NCI-H2107 (cell line): ENCODE results near the gene SASH1.
"Not testable (repeated sequence)": the region's sequence is repeated elsewhere in the genome, so short reads cannot be mapped to it uniquely, and the experiment has no call there.

Experiments
- DNase-seq: peaks from one replicate; lab custom pipeline; 2025; lab: John Stamatoyannopoulos, UW

SASH1 gene

DNA sequence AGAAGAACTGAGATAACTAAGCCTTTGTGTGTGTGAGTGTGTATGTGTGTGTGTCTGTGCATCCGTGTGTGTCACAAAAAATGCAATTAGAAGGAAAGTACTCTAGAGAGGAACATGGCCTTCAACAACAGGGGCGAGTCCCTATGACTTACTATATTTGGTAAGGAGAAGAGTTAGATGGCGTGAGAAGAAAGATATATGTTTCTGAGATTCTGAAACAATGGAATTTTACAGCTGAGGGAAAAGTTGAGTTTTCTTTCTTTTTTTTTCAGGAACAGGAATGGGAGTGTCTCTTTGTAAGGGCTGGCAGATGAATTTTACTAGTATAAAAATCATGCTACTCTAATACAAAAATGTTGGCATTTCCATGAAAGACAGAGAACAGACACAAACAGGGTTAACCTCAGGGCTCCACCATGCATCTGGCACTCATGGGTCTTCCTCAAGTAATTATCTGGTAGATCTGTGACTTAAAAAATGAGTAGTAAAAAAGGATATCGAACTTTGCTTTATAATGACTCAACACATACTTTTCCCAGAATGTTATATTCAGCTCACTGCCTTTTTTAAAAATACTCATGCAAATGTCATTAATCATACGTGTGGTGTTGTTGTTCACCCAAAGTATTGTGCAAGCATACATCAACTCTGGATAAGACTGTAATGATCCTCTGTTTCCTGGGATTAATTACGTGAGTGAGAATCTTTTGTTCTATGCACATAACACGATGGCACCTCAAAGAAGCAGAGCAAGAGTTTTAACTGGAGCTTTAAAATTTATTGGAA, 12.8 kb upstream of the SASH1 start:
- DNase-seq: no peak

DNA sequence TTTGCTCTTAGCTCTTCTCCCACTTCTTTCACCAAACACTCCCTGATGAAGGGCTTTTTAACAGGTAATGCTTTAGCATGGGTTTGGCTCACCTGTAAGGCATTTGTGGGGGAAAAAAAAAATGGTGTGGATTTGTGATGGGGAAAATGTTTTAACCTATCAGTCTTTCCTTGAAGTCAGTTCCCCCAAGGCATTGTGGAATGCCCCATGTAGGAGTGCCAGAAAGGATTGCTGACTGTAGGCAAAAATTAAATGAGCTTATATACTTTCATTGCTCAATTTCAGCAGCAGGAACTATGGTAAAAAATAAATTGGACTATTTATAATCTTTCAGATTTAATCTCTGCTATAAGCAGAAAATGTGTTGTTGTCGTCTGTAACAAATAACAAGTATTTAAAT, 10.6 kb upstream of the SASH1 start:
- DNase-seq: no peak

DNA sequence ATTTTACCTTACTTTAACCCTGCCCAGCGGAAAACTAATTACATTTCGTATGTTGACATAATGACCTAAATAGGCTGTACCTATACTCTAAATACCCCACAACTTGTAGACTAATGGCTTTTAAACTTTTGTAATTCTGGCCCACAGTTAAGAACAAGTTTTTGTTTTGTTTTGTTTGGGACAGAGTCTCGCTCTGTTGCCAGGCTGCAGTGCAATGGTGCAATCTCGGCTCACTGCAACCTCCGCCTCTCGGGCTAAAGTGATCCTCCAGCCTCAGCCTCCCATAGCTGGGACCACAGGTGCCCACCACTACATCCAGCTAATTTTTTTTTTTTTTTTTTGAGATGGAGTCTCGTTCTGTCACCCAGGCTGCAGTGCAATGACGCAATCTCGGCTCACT, 5.7 kb upstream of the SASH1 start:
- no peak for DNase-seq

DNA sequence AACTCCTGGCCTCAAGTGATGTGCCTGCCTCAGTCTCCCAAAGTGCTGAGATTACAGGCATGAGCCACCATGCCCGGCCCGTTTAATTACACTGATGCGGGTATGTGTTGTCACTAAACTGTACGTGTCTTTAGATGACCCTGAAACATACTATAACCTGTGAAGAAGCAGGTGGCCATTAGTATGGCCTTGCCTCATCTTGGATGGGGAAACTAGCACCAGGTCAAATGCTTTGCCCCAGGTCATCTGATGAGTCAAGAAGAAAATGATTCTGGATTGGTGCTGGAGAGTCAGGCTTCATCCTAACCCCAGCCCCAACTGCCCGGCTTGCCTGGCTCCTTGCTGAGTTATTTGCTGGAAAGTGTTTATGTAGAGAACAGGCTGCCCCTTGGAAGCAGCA, 2.9 kb upstream of the SASH1 start:
- no peak for DNase-seq

DNA sequence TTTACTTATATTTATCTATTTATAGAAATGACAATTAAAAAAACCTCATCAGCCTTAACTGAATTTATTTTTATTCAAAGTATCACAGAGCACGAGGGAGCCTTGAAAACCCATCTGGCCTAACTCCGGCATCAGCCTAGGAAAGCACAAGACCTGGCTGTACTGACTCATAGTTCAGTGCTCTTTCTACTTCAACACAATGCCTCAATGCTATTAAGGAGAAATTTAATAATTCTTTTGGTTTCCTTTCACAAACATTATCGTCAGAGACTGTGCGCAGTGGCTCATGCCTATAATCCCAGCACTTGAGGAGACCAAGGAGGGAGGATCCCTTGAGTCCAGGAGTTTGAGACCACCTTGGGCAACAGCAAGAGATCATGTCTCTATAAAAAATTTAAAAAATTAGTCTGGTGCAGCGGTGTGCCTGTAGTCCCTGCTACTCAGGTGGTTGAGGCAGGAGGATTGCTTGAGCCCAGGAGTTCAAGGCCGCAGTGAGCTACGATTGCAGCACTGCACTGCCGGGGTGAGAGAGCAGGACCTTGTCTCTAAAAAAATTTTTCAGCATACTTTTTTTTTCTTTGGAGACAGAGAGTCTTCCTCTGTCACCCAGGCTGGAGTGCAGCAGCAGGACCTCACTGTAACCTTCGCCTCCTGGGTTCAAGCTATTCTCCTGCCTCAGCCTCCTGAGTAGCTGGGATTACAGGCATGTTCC, 1.9 kb upstream of the SASH1 start:
- no peak for DNase-seq

DNA sequence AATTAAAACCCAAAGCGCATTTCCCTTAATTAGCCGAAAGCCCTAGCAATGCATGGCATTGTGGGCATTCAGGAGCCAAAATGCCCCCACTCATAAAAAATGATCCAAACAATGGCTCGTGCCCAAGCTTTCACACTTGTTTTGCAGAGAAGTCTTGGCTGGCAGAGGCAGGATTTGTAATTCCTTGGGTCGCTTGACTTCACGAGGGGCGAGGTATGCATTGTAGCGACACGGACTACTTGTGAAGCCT, 613 bp upstream of the SASH1 start:
- DNase-seq: no peak

DNA sequence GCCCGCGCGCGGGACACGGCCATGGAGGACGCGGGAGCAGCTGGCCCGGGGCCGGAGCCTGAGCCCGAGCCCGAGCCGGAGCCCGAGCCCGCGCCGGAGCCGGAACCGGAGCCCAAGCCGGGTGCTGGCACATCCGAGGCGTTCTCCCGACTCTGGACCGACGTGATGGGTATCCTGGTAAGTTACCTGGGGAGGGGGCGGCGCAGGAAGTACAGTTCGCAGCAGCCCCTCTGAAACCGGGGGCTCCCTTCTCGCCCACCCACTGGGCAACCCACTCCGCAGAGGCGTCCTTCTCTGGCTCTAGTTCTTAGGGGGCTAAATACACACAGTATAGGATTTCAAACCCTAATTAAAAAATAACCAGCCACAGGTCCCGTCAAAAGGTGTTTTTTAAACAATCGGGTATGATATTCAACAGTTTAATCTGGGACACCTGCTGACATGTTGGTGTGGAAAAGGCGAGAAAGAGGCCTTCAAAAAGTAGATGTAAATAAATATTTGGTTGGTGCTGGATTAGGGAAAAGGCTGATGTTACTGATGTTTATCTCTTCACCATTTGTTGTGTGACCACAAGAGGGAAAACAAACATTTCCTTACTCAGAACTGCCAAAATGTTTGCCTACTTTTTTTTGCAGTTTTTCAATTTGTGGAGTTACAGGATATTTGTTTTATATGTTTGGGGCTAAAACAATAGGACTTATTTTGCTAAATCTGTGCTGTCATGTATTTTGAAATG, 577 bp downstream of the SASH1 start:
- no peak for DNase-seq

DNA sequence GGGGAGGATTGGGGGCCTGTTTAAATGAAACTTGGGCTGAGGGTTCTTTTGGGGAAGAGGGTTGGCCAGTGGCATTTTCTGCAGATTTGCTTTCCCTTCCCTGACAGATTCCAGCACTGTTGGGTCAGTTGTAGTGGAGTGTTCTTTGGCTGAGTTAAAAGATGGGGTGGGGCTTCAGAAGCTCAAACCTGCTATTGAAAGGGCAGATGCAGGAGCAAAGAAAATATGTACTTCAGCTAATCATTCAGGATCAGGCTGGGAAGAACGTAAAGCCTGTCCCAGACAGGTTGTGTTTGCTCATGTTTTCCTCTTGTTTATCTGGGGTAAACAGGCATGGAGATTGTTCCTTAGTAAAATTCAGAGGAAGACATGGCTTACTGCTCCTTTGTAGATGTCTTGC, 2.5 kb downstream of the SASH1 start:
- DNase-seq: no peak

DNA sequence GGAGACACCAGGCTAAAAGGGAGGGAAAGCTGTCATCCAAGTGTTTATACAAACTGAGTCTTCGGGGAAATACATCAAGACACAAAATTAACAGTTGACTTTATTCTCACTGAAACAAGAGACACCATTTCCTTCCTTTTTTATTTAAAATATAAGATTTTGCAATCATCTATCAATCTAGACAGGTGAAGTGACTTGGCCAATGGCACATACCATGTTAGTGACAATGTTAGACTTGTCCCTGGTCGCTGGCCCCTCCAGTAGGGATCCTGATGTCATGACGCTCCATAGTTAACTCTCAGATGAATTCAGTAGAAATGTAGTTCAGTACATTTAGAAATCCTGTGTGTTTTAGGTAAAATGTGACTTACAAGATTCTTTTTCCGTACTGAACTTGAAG, 2.9 kb downstream of the SASH1 start:
- no peak for DNase-seq

DNA sequence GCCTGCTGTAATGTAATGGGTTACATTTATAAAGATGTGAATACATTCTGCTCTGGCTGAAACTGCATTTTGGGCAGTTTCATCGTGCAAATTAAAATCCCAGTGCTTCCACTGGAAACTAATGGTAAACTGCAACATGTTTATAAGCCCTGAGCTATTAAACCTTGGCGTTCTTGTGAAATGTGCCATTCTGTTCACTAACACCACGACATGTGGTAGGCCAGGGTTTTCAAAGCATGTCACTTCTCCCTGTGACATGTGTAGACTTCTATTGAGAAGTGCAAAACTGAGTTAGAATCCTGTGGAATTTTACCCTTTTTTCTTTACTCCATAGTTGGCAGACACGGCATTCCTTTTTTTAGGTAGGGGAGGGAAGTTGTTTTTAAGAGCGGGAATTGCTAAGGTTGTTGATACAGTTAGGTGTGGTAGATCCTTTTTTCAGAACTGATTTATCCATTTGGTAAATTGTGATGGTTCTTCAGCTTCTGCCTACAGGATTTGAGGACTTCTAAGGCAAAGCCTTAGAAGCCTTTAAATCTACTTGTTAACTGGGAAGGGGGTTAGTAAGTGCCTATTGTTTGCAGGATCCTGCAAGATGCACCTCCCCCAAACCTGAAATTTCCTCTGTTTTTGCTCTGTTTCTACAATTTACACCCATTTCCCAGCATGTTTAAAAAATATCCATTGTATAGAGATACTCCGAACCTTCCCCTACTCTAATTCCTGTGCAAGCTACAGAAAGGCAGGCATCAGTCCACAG, 4.2 kb downstream of the SASH1 start:
- no peak for DNase-seq

DNA sequence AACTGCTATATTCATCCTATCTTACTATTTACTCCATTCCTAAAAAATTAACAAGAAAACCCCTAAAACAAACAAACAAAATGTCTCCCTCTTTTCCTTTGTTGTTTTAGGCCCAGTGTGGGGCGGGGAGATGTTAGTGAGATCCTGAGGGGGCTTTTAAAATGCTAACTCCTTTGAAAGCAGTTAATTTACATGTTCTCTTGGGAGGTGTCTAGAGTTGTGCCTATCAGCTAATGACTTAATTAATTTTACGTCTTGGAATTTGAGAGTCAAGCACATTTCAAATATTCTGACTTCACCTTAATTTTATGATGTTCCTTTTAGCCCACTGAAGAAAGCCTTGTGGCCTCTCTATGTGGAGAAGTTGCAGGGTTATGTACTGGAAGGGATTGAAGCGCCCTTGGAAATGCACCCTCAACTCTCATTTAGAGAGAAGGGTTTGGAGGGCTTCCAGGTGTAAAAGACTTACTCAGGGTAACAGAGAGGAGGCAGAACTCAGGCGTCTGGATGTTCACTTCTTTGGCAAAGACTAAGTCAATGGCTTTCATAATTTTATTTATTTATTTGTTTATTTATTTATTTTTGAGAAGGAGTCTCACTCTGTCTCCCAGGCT, 4.9 kb downstream of the SASH1 start:
- no peak for DNase-seq

DNA sequence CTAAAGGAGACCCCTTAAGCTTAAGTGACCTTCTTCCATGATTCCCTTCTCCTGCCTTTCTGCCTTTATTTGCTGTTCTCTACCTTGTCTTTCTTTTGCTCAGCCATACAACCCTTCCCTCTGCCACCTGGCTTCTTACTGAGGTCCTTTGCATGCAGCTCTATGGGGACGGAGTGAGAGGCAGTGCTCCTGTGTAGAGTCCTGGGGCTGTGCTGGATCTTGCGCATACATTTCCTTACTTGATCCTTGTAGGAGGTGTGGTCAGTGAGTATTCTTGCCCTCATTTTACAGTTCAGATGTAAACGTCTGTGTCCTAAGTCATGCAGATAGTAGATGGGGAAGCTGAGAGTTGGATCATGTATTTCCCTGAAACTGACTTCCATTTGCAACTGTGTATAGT, 5.7 kb downstream of the SASH1 start:
- DNase-seq: no peak

DNA sequence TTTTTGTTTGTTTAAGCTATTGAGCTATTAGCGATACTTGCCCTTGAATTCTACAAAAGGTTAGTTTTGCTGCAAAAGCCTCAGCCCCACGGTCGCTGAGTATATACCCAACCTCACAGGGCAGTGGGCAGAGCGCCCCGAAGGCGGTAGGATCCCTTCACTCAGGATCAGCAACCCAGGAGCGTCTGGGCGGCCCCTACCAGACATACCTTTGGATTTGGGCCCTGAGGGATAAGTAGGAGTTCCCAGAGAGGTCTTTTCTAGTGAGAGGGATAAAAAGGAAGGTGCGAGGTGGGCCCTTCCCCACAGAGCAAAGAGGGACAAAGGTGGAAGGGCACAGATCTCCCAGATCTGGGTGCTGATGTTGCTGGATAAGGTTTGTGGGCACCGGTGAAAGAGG, 6.1 kb downstream of the SASH1 start:
- DNase-seq: no peak

DNA sequence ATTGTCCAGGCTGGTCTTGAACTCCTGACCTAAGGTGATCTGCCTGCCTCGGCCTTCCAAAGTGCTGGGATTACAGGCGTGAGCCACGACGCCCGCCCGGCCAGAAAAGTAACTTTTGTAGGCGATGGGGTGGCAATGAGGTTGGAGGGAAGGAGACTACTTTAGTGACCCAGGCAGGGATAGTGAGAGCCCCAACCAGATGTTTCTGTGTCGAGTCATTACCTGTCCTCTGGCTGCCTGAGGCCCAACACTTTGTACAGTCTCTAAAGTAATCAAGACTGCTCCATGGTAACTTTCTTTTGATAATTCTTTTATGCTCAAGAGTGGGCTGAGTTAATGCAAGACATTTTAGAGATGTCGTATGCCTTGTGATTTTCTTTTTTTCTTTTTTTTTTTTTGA, 6.8 kb downstream of the SASH1 start:
- no peak for DNase-seq

DNA sequence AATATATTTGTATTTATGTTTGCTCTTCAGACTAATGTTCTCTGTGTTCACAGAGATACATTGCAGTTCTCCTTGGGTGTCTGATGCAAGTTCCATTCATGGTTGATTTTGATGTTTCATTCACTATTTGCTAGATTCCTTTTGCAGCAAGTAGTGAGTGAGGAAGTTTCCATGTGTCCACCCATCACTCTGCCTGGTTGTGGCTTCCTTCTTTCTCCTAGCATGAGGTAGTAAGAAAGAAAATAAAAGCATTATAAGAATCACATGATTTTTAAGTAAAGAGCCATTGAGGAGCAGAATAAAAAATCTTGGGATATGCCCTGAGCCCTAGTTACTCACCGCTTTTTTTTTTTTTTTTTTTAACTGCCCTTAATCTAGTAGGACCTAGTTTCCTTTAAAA, 8.7 kb downstream of the SASH1 start:
- no peak for DNase-seq

DNA sequence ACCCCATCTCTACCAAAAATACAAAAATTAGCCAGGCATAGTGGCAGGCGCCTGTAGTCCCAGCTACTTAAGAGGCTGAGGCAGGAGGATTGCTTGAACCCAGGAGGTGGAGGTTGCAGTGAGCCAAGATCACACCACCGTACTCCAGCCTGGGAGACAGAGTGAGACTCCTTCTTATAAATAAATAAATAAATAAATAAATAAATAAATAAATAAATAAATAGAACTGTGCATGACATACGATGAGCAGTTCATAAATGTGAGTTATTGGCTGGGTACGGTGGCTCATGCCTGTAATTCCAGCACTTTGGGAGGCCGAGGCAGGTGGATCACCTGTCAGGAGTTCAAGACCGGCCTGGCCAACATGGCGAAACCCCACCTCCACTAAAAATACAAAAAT, 9.8 kb downstream of the SASH1 start:
- DNase-seq: not testable (repeated sequence)

DNA sequence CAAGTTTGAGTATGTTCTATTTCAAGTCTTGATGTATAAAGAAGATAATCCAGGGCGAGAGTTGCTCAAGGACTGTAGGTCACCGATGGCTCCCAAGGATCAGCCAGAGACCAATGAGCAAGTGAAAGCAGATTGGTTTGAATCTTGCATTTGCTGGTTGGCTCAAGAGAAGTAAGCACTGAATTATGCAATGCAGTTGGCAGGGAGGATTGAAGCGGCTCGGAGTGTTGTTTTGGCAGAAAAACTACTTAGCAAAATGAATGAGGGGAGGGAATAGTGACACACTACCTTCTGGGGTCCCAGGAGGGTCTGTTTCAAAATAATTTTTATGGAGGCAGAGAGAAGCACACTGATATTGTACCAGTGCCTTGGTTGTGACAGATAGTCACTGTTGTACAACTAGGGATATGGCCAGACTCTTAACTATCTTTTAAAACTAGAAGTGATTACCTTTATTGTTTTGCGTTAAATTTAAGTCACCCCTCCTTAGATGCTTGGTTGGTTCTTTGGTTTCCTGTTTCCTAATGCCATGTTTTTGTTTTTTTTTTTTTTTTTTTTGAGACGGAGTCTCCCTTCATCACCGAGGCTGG, 15.7 kb downstream of the SASH1 start:
- no peak for DNase-seq

DNA sequence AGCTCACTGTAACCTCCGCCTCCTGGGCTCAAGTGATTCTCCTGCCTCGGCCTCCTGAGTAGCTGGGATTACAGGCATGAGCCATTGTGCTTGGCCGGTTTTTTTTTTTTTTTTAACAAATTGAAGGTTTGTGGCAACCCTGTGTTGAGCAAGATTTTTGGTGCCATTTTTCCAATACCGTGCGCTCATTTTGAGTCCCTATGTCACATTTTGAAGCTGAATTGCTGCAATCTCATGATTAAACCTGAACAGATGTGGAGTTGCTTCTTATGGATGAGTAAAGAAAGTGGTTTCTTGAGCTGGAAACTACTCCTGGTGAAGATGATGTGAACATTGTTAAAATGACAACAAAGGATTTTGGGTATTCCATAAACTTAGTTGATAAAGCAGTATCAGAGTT, 16.6 kb downstream of the SASH1 start:
- no peak for DNase-seq

DNA sequence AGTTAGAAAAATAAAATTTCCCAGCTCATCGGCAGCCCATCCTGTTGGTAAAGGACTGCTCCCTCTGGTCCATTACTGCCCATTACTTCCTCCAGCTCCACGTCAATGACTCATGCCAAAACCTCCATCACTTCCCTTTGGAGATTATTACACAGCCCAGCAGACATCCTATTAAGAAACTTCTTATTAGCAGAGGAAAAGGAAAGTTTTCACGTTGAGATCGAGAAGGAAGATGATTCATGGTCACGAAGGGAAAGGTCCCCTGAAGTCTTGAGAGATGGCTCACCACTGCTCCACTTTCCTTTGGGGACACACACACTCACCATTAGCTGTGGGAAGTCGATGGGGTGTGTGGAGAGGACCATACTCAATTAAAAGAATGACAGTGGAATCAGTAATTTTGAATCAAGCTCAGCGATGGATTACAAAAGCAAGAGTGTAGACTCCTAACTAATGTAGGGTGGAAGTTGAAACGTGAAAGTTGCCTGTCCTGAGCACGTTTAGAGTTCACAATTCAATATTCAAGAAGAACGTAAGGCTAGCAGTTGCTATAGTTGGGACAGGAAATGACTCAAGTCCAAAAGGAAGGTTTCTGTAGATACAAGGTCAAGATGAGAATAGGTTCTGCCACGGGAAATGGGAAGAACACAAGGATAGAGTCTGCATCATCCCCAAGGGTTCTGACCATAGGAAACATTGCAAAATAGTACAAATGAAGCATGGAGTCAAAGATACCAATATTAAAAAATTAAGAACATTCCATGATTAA, 21.6 kb downstream of the SASH1 start:
- DNase-seq: no peak

DNA sequence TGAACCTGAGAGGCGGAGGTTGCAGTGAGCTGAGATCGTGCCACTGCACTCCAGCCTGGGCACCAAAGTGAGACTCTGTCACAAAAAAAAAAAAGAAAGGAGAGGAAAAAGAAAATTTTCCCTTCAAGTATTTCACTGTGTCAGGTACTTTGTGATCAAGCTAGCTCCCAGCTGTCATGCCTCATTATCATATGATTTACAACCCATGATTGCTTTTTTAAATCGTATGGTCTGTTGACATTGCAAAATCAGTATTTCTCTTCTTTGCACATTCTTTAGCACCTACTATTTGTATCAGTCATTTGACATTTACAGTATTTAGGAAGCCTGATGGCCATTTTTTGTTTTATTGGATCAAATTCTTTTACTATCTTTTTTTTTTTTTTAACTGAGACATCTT, 22.4 kb downstream of the SASH1 start:
- DNase-seq: no peak

DNA sequence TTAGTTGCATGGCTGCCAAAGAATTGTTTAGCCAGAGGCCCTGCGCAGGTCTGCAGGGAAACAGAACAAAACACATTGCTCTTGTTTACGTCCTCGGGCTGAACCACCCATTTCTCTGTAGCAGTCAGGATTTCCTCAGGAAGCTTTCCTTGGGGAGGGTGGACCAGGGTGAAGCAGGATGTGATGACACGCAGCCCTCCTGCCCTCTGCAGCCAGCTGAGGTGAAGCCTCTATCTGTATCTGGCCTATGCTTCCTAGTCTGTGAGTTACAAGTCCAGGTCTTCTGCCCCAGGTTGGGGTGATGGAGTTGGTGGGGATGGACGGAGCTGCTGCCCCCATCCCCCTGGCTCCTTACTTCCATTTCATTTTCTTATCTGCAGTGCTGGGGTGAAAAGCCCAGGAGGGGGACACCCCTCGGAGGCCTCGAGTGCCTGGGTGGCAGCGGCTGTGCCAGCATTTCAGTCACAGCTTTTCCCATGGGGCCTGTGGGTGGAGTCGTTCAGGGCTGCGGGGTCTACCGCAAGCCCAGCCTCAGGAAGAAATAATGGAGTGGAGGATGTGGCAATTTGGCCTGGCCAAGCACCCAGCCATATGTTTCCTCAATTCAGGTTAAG, 24.9 kb downstream of the SASH1 start:
- DNase-seq: no peak
